Activated CD4-positive, CD25-positive, alpha-beta regulatory T cell (primary cell): ENCODE measurements around the gene SMYD3.
"Not testable (repeated sequence)": the region's sequence is repeated elsewhere in the genome, so short reads cannot be mapped to it uniquely, and the experiment has no call there.

ENCODE experiments used
- DNase-seq, 4 experiments: peaks; one replicate each; lab custom pipeline; 2025; lab: John Stamatoyannopoulos, UW

The SMYD3 gene

GRCh38 chr1:245957427-245957826 is 549.7 kb downstream of the SMYD3 start:
- no peak for DNase-seq

- peak in 2 of 4 experiments; percentile 32 to 33 for DNase-seq
Observed at GRCh38 chr1:245956225-245956624, 550.9 kb downstream of the SMYD3 start.

- DNase-seq, result no peak
Observed at GRCh38 chr1:245953876-245954660, 553.0 kb downstream of the SMYD3 start.

DNA sequence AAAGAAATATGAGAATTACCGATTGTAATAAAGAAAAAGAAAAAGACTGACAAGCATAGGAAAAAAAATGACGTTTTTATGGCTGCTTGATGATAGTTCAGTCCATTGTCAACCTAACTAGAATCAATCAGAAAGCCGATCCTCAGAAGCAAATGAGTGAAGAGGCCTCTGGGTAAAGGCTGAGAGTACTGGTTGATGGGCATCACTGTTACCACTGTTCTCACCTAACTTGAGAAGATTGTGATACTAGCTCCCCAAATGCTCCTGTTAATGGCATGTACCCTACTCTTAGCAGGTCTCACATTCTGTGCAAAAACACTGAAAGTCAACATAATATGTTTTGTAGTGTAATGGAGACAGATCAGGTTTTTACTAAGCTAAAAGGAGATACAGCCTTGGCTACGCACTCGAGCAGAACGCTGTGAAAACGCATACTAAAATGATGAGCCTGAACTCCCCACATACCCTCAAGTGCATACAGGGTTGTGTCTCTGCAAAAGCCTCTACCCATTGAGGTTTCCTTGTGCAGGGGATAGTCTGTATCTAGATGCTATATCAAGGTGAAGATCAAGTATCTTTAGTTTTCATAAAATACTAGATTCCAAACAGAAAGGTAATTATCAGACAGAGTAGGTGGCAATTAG is 554.6 kb downstream of the SMYD3 start:
- no peak for DNase-seq

DNA sequence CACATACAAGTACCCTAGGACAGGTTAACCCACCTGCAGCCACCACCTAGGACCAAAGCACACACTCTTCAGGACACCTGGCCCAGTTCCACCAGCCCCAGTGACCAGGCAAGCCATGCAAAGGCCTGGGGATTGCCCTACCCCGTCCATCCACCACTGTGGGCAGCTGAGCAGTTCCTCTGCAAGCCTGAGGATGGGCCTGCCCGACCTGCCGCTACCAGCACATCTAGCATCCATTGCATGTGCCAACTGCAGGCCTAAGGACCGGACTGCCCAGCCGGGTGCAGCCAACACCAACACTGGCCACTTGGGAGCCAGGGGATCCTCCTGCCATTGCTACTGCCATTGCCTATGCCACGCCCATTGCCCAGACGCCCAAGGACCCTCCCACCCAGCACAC is 558.3 kb downstream of the SMYD3 start:
- no peak for DNase-seq

GRCh38 chr1:245946905-245947304 is 560.2 kb downstream of the SMYD3 start:
- no peak for DNase-seq

DNA sequence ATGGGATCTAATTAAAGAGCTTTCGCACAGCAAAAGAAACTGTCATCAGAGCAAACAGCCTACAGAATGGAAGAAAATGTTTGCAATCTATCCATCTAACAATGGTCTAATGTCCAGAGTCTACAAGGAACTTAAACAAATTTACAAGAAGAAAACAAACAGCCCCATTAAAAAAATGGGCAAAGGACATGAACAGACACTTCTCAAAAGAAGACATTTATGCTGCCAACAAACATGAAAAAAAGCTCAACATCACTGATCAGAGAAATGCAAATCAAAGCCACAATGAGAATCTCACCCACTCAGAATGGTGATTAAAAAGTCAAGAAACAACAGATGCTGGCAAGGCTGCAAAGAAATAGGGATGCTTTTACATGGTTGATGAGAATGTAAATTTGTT is 561.9 kb downstream of the SMYD3 start:
- DNase-seq, result not testable (repeated sequence)

GRCh38 chr1:245942856-245943255 is 564.2 kb downstream of the SMYD3 start:
- no peak for DNase-seq

DNA sequence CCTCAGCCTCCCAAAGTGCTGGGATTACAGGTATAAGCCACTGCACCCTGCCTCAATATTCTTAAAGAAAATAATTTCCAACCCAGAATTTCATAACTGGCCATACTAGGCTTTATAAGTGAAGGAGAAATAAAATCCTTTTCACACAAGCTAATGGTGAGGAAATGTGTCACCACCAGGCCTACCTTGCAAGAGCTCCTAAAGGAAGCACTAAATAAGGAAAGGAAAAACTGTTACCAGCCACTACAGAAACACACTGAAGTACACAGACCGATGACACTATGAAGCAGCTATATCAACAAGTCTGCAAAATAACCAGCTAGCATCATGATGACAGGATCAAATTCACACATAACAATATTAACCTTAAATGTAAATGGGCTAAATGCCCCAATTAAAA is 565.3 kb downstream of the SMYD3 start:
- DNase-seq, result not testable (repeated sequence)

- no peak for DNase-seq
Observed at GRCh38 chr1:245939756-245940345, 567.2 kb downstream of the SMYD3 start.

DNA sequence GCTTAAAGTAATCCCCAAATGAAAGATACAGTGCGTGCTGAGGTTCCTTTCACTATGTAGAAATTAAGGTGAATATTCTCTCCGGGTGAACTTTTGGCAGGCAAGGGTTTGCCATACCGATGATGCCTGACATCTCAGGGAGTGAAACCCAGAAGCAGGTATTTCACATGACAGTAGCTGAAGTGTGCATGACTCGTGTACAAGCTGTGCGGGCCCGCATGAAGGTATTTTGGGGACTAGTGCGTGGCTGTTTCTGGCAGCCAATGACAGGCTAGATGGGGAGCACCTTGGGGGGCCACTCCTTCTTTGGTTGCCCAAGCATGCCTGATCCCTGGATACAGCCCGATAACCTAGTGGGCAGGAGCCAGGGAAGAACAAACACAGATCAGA is 569.0 kb downstream of the SMYD3 start:
- no peak for DNase-seq

GRCh38 chr1:245937316-245938045 is 569.6 kb downstream of the SMYD3 start:
- DNase-seq, result no peak

GRCh38 chr1:245934409-245934808 is 572.7 kb downstream of the SMYD3 start:
- DNase-seq, result no peak

DNA sequence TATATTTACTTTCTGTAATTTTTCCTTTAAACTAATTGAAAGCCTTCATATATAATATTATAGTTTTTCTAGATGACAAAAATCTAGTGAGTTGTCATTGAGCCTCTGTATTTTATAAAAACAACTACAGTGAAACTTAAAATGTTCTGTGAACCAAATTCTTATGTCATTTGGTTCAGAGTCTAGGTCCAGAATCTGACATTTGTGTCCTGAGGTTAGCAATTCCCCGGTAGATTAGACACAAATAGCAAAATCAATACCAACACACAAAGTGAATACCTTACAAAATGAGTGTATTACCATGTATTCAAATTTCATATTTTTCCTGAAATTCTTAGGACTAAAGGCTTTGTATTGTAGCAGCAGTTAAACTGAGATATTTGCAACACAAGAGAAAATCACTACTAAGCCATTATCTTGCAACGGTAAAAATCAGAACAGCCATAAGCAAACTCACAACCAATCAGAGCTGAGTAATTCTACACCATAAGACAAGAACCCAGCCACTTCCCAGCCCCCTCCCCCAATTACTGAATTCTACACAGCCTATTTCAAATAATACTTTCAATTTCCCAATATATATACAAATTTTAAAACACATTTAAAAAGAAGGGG is 573.5 kb downstream of the SMYD3 start:
- DNase-seq, result no peak

GRCh38 chr1:245932302-245932972 is 574.6 kb downstream of the SMYD3 start:
- DNase-seq, result no peak

DNA sequence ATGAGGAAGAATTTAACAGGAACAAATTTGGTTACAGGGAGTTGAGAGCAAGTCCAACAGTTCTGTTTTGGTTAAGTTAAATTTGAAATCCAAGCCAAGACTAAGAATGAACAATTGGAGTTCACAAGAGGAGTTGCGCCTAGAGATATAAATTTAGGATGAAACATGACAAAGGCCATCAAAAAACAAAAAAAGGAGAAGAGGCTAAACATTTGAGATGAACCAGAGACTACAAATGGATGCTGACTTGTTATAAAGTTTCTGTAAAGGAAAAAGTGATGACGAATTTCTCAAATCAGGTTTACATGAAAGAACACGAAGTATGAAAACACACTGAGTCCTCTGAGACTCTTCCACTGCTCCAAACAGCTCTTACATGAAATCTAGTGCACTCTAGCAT is 575.6 kb downstream of the SMYD3 start:
- DNase-seq, result no peak

GRCh38 chr1:245929224-245929623 is 577.9 kb downstream of the SMYD3 start:
- DNase-seq, result no peak

DNA sequence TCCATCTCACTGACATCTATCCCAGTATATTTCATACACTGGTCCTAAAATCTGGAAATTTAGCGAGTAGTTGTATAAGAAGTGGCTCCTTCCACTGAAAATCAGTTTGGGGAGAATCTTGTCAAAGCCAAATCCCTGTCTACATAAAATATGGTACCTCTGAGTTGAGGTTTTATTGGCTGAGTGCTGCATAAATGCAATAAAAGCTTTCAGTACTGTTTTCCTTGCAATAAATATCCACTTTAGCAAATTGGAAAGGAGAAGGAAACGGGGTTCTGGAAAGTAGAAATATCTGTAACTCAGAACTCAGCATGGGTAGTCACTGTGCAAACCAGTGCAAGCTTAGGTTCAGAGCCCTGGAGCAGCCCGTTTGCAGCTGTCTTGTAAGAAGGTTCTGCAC is 580.2 kb downstream of the SMYD3 start:
- DNase-seq, result no peak

- DNase-seq, result no peak
Observed at GRCh38 chr1:245923215-245923614, 583.9 kb downstream of the SMYD3 start.

GRCh38 chr1:245921417-245921816 is 585.7 kb downstream of the SMYD3 start:
- no peak for DNase-seq

- DNase-seq, result no peak
Observed at GRCh38 chr1:245917403-245917802, 589.7 kb downstream of the SMYD3 start.

- DNase-seq, result no peak
Observed at GRCh38 chr1:245915841-245916240, 591.2 kb downstream of the SMYD3 start.
